NCI-H2196 treated with DMSO at 0.1 percent for 48 hours (cell line): ENCODE results near the gene RFX7.

Experiments
- DNase-seq: peaks from one replicate; lab custom pipeline; 2025; ENCODE audit not compliant: unreplicated experiment; lab: John Stamatoyannopoulos, UW

The RFX7 gene

GRCh38 chr15:56148064-56148463 lies 95.6 kb downstream of the RFX7 start:
- no peak for DNase-seq

- no peak for DNase-seq
Observed at GRCh38 chr15:56146756-56147155, 96.9 kb downstream of the RFX7 start.

- DNase-seq: no peak
Observed at GRCh38 chr15:56128081-56128480, 115.6 kb downstream of the RFX7 start.

GRCh38 chr15:56126409-56126808 lies 117.3 kb downstream of the RFX7 start:
- DNase-seq: no peak

- DNase-seq: no peak
Observed at GRCh38 chr15:56124391-56124790, 119.3 kb downstream of the RFX7 start.

GRCh38 chr15:56105855-56106254 lies 137.8 kb downstream of the RFX7 start:
- no peak for DNase-seq

GRCh38 chr15:56102441-56102840 lies 141.2 kb downstream of the RFX7 start:
- no peak for DNase-seq

GRCh38 chr15:56099311-56099710 lies 144.4 kb downstream of the RFX7 start:
- DNase-seq: no peak

GRCh38 chr15:56098195-56098863 lies 145.3 kb downstream of the RFX7 start:
- no peak for DNase-seq

- no peak for DNase-seq
Observed at GRCh38 chr15:56095406-56095805, 148.3 kb downstream of the RFX7 start.

GRCh38 chr15:56094171-56094570 lies 149.5 kb downstream of the RFX7 start:
- no peak for DNase-seq

- DNase-seq: no peak
Observed at GRCh38 chr15:56088389-56088788, 155.3 kb downstream of the RFX7 start.

GRCh38 chr15:56086566-56086965 lies 157.1 kb downstream of the RFX7 start:
- DNase-seq: no peak

GRCh38 chr15:56082263-56082761 lies 161.4 kb downstream of the RFX7 start:
- no peak for DNase-seq

GRCh38 chr15:56077081-56077480 lies 166.6 kb downstream of the RFX7 start:
- no peak for DNase-seq

- no peak for DNase-seq
Observed at GRCh38 chr15:56076640-56077039, 167.0 kb downstream of the RFX7 start.

- DNase-seq: no peak
Observed at GRCh38 chr15:56074481-56075265, 169.0 kb downstream of the RFX7 start.

- no peak for DNase-seq
Observed at GRCh38 chr15:56064152-56064551, 179.5 kb downstream of the RFX7 start.

- DNase-seq: no peak
Observed at GRCh38 chr15:56059716-56060115, 184.0 kb downstream of the RFX7 start.

GRCh38 chr15:56058986-56059385 lies 184.7 kb downstream of the RFX7 start:
- DNase-seq: no peak

- DNase-seq: no peak
Observed at GRCh38 chr15:56056626-56057025, 187.1 kb downstream of the RFX7 start.

- DNase-seq: no peak
Observed at GRCh38 chr15:56053046-56053400, 190.7 kb downstream of the RFX7 start.
